HL-60 (cell line): Measurements from ENCODE around the gene PARS2.
A peak's percentile ranks its signal among the peaks of the same experiment; 100 is the strongest.

Source experiments
- DNase-seq, 2 experiments: peaks; one replicate each; pipeline ENCODE4 v3.0.0-alpha.2; 2010 to 2020; ENCODE audit warnings: low read depth in 1 of 2, low spot score in 1 of 2
- H3K27ac ChIP-seq: fragments of 250-450 bp; sonication (Bioruptor Pico); replicated peaks from 2 replicates; pipeline ENCODE4 v1.5.1; 2020; ENCODE audit warnings: mild to moderate bottlenecking, moderate library complexity
- H3K27me3 ChIP-seq: fragments of 250-450 bp; sonication (Bioruptor Pico); 2 replicates; pipeline ENCODE4 v1.5.1; 2021; ENCODE audit warnings: mild to moderate bottlenecking, moderate library complexity; ENCODE audit not compliant: insufficient read depth, poor library complexity, severe bottlenecking
- H3K4me3 ChIP-seq: replicated peaks from 2 replicates; pipeline ENCODE4 v1.5.1; 2011; ENCODE audit warnings: mild to moderate bottlenecking, control low read depth, low read length; ENCODE audit not compliant: insufficient read depth
- GABPA ChIP-seq: IDR thresholded peaks from 2 replicates; pipeline ENCODE4 v1.6.1; 2012; ENCODE audit warnings: low read depth
- POLR2AphosphoS5 ChIP-seq: IDR thresholded peaks from 2 replicates; pipeline ENCODE4 v1.6.1; 2012; ENCODE audit warnings: low read depth
- REST ChIP-seq: IDR thresholded peaks from 2 replicates; pipeline ENCODE4 v1.6.1; 2012; ENCODE audit warnings: low read depth; ENCODE audit not compliant: insufficient replicate concordance
- SPI1 ChIP-seq: IDR thresholded peaks from 2 replicates; pipeline ENCODE4 v1.6.1; 2012; ENCODE audit warnings: low read depth, mild to moderate bottlenecking, borderline replicate concordance
- TF ChIP-seq, protein P1 (sequence below): IDR thresholded peaks from one replicate; pipeline ENCODE4 v1.5.1; 2011; ENCODE audit warnings: low read length, control low read depth, inconsistent platforms; ENCODE audit not compliant: insufficient read depth

The PARS2 gene

GRCh38 chr1:54800899-54801759 lies 36.8 kb upstream of the PARS2 start, which contains the start of gene TTC22:
TTC22 (minus strand) TSS chr1:54801323; CDS start chr1:54801163, 160 bp downstream.
- no peaks in the 10 kb centered on the region for H3K27me3 ChIP-seq
- H3K4me3 ChIP-seq, result peak within 1 kb of the TSS; percentile 44
- DNase-seq, result peak; percentile 22 to 71
- TF ChIP-seq, protein P1, sequence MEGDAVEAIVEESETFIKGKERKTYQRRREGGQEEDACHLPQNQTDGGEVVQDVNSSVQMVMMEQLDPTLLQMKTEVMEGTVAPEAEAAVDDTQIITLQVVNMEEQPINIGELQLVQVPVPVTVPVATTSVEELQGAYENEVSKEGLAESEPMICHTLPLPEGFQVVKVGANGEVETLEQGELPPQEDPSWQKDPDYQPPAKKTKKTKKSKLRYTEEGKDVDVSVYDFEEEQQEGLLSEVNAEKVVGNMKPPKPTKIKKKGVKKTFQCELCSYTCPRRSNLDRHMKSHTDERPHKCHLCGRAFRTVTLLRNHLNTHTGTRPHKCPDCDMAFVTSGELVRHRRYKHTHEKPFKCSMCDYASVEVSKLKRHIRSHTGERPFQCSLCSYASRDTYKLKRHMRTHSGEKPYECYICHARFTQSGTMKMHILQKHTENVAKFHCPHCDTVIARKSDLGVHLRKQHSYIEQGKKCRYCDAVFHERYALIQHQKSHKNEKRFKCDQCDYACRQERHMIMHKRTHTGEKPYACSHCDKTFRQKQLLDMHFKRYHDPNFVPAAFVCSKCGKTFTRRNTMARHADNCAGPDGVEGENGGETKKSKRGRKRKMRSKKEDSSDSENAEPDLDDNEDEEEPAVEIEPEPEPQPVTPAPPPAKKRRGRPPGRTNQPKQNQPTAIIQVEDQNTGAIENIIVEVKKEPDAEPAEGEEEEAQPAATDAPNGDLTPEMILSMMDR, result peak; percentile 48
- TF ChIP-seq SPI1, result no peak
- TF ChIP-seq REST, result no peak
- TF ChIP-seq POLR2AphosphoS5, result no peak
- 0 out of 2 replicates have a peak within 1 kb of the TSS, but pooled peaks have one; percentile 8 for H3K27ac ChIP-seq

DNA sequence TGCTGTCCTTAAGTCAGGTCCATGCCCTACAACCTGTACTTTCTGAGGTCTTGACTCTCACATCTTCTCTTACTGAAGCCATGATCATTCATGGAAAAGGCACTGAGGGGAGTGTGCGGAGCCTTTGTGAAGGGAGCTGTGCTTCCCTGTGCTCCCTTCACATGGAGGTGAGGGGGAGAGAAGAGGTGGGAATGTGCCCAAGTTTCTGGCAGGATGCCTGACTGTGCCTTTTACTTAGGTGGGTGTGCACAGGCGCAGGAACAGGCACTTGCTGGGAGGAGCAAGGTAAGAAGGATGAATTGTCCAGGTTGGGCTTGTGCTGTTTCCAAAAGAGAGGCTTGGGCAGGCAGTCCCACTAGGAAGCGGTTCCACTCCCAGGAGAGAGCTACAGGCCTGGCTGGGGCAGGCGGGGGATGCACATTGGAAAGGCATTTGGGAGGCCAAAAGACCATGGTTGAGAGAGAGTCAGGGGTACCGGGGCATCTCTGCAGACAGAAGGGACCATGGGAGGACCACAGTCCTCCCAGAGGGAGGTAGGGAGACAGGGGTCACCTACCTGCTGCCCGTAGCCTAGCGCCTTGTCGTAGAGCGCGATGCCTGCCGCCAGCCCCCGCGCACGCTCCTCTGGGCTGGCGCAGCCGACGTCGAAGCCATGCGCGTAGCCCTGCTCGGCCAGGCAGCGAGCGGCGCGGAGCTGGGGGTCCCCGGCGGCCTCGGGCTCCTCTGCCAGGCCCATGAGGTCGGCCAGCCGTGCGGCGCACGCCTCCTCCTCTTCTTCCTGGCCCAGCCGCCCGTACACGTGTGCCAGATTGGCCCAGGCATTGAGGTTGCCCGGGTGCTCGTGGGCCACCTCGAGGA lies 35.9 kb upstream of the PARS2 start:
- no peak for TF ChIP-seq SPI1
- no peak for TF ChIP-seq GABPA
- no peak for TF ChIP-seq POLR2AphosphoS5
- TF ChIP-seq, protein P1, result no peak
- no peak for TF ChIP-seq REST
- Histone ChIP-seq H3K27me3 (no peaks in the 10 kb centered on the region), H3K4me3 (no peak overlapping the region), H3K27ac (no peak overlapping the region)
- DNase-seq, result no peak

GRCh38 chr1:54798769-54799641 lies 34.7 kb upstream of the PARS2 start:
- peak; percentile 13 to 43 for DNase-seq
- TF ChIP-seq POLR2AphosphoS5, result no peak
- TF ChIP-seq, protein P1, result no peak
- TF ChIP-seq SPI1, result no peak
- TF ChIP-seq GABPA, result no peak
- TF ChIP-seq REST, result no peak
- no peaks in the 10 kb centered on the region for H3K27me3 ChIP-seq
- H3K4me3 ChIP-seq, result no peak overlapping the region
- no peak overlapping the region for H3K27ac ChIP-seq
